Ectodermal cell (in vitro differentiated cells): ENCODE data around the gene ABHD16A.

Experiments used
- H3K27ac ChIP-seq: 2 replicates; pipeline ENCODE4 v1.7.0; 2013; ENCODE audit warnings: mild to moderate bottlenecking, low read depth, low read length; ENCODE audit not compliant: insufficient read depth, poor library complexity, severe bottlenecking
- H3K27me3 ChIP-seq: 2 replicates; pipeline ENCODE4 v1.7.0; 2013; ENCODE audit warnings: mild to moderate bottlenecking, low read length; ENCODE audit not compliant: insufficient read depth, control insufficient read depth, poor library complexity, severe bottlenecking
- H3K36me3 ChIP-seq: one replicate; pipeline ENCODE4 v1.7.0; 2013; ENCODE audit warnings: low read length; ENCODE audit not compliant: control insufficient read depth, insufficient read depth
- H3K4me1 ChIP-seq: one replicate; pipeline ENCODE4 v1.7.0; 2013; ENCODE audit warnings: low read length; ENCODE audit not compliant: control insufficient read depth, insufficient read depth
- H3K4me3 ChIP-seq: 2 replicates; pipeline ENCODE4 v1.7.0; 2013; ENCODE audit warnings: low read depth, low read length, control low read depth; ENCODE audit not compliant: insufficient read depth
- H3K9me3 ChIP-seq: 2 replicates; pipeline ENCODE4 v1.7.0; 2013; ENCODE audit warnings: mild to moderate bottlenecking, low read length, moderate library complexity; ENCODE audit not compliant: control insufficient read depth
- WGBS, 2 experiments: methylation state at CpG; one replicate each; pipeline ENCODE4 v1.1.7; 2013; ENCODE audit warnings: missing lambda C conversion rate in 2 of 2; 5-methylcytosine and 5-hydroxymethylcytosine counted together

The ABHD16A gene

DNA sequence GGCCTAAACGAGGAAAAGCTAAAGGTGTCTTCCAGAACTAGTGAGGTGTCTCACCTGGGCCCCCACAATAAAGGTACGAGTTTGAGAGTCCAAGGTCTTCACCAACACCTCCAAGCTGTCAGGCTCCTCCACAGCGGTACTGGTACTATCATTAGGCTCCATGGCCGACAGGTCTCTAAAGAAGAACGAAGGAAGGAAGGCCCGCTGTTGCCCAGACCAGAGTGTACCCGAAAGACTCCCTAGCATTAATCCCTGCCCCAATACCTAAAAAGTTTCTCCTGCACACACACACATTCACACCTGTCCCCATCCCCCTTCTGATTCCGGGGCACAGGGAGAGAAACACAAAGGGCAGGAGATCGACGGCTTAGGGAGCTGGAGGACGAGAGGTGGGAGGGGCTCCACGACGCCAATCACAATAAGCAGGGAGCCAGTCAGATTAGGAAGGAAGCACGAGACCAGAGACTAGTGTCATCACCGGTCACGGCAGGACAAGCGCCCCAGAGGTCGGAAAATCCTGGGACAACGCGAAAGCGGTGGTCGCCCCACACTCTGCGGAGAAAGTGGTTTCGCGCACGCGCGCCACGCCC, 51.4 kb downstream of the ABHD16A start:
- 4 to 5% methylated on average over 29 of the region's 29 CpGs for whole genome bisulfite sequencing, 2 experiments
- Histone ChIP-seq H3K4me1 (peaks cover 10% of the 10 kb centered on the region), H3K27me3 (no peaks in the 10 kb centered on the region), H3K27ac (peak overlapping the region; percentile 99), H3K4me3 (peak overlapping the region; percentile 92), H3K9me3 (no peaks in the 10 kb centered on the region), H3K36me3 (peaks cover 27% of the 10 kb centered on the region)

GRCh38 chr6:31645325-31645724, 57.8 kb downstream of the ABHD16A start:
- Histone ChIP-seq H3K36me3 (peaks cover 78% of the 10 kb centered on the region), H3K4me3 (no peak overlapping the region), H3K27ac (no peak overlapping the region), H3K27me3 (no peaks in the 10 kb centered on the region), H3K9me3 (no peaks in the 10 kb centered on the region), H3K4me1 (no peaks in the 10 kb centered on the region)
- WGBS, 2 experiments: 97 to 98% methylated on average over 9 of the region's 9 CpGs

DNA sequence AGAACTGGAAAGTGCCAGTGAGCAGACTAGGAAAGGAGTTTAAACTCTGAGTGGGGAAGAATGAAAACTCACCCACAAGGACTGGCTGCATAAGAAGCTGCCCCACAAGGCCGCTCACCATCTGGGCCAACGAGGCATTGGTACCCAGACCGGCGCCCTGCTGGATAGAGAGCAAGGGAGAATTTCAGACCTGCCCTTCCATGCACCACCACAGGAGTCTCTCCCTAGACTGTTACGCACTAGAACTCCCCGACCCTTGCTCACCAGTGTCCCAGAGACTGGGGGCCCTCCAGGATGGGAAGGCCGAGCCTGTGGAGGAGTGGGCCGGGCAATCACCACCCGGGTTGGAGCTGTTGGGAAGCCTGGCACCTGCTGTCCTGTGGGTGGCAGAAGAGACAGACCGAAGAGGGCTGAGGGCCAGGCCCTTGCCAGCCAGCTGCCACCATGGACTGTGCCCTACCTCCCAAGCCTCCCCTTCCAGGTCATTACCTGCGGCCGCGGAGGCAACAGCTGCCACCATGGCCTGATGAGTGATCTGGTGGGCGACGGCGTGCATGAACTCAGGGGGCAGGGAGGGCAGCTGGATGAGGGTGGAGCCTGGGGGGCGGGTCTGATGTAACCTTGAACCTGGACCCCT, 59.2 kb downstream of the ABHD16A start:
- WGBS, 2 experiments: 96% methylated on average over 17 of the region's 17 CpGs
- Histone ChIP-seq H3K27me3 (no peaks in the 10 kb centered on the region), H3K36me3 (peaks cover 72% of the 10 kb centered on the region), H3K4me1 (no peaks in the 10 kb centered on the region), H3K4me3 (no peak overlapping the region), H3K9me3 (no peaks in the 10 kb centered on the region), H3K27ac (no peak overlapping the region)

GRCh38 chr6:31642798-31643570, 60.1 kb downstream of the ABHD16A start:
- H3K36me3 ChIP-seq: peaks cover 62% of the 10 kb centered on the region
- WGBS, 2 experiments: 93 to 96% methylated on average over 6 of the region's 6 CpGs
- no peak overlapping the region for H3K4me3 ChIP-seq

GRCh38 chr6:31641370-31641769, 61.8 kb downstream of the ABHD16A start:
- H3K9me3 ChIP-seq: no peaks in the 10 kb centered on the region
- no peaks in the 10 kb centered on the region for H3K4me1 ChIP-seq
- peaks cover 60% of the 10 kb centered on the region for H3K36me3 ChIP-seq
- H3K4me3 ChIP-seq: no peak overlapping the region
- H3K27ac ChIP-seq: no peak overlapping the region
- WGBS, 2 experiments: 96 to 97% methylated on average over 4 of the region's 4 CpGs
- H3K27me3 ChIP-seq: no peaks in the 10 kb centered on the region

More at GRCh38 chr6:31642798-31643570, 60.1 kb downstream of the ABHD16A start:
- no peaks in the 10 kb centered on the region for H3K4me1 ChIP-seq
- no peaks in the 10 kb centered on the region for H3K27me3 ChIP-seq
- H3K27ac ChIP-seq: no peak overlapping the region
- H3K9me3 ChIP-seq: no peaks in the 10 kb centered on the region

- H3K27ac ChIP-seq: no peak overlapping the region
- H3K9me3 ChIP-seq: no peaks in the 10 kb centered on the region
- H3K27me3 ChIP-seq: no peaks in the 10 kb centered on the region
- WGBS, 2 experiments: 98% methylated on average over 4 to 6 of the region's 6 CpGs
- peaks cover 64% of the 10 kb centered on the region for H3K36me3 ChIP-seq
- H3K4me1 ChIP-seq: no peaks in the 10 kb centered on the region
- no peak overlapping the region for H3K4me3 ChIP-seq
Observed at GRCh38 chr6:31640612-31641011, 62.5 kb downstream of the ABHD16A start.

DNA sequence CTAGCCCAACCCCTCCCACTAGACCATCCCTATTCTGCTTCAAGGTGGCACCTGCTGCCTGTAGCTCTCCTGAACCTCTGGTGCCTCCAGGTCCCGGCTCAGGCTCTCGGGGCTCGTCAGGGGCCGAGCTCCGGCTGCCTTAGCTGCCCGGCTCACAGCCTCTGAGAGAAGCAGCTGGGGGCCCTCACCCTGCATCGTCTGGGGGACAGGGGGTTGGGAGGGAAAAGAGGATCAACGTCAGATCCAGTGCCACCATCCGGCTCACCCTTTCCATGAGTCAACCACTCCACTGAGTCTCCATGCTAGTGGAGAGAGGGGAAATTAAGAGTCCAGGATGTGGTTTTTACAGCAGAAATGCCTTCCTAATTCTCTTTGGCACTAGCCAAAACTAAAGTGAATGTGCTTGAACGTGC, 63.7 kb downstream of the ABHD16A start:
- Histone ChIP-seq H3K4me1 (no peaks in the 10 kb centered on the region), H3K27ac (no peak overlapping the region), H3K27me3 (no peaks in the 10 kb centered on the region), H3K36me3 (peaks cover 66% of the 10 kb centered on the region), H3K9me3 (no peaks in the 10 kb centered on the region), H3K4me3 (no peak overlapping the region)
- WGBS, 2 experiments: 94 to 96% methylated on average over 10 of the region's 10 CpGs

DNA sequence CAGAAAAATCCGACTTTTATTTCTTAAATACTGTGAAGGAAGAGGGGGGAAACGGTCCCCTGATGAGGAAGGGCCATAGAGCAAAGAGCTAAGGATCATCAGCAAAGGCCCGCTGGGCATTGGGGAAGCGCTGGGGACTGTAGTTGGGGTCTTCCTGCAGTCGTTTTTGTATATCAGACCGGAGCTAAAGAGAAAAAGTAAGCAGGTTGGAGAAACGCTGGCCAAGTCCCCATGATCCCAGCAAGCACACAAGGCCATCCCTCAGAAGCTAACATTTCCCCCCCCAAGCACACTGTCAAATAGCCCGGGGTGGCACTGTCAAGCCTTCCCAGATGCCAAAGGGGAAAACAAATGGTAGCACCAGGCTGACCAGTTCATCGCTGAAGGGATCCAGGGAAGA, 64.1 kb downstream of the ABHD16A start:
- Histone ChIP-seq H3K27ac (peak overlapping the region; percentile 36), H3K4me3 (no peak overlapping the region), H3K4me1 (no peaks in the 10 kb centered on the region), H3K9me3 (no peaks in the 10 kb centered on the region), H3K27me3 (no peaks in the 10 kb centered on the region), H3K36me3 (peaks cover 66% of the 10 kb centered on the region)
- 92 to 95% methylated on average over 9 of the region's 9 CpGs for WGBS, 2 experiments
